GM12874 (cell line): Measurements from ENCODE around the gene PRDM10.

ENCODE experiments used
- TF ChIP-seq, protein P1 (sequence below): IDR thresholded peaks from 2 replicates; pipeline ENCODE4 v1.5.1; 2011; ENCODE audit warnings: low read depth, mild to moderate bottlenecking, control low read depth, low read length, moderate library complexity; ENCODE audit not compliant: insufficient read depth

Gene PRDM10

DNA sequence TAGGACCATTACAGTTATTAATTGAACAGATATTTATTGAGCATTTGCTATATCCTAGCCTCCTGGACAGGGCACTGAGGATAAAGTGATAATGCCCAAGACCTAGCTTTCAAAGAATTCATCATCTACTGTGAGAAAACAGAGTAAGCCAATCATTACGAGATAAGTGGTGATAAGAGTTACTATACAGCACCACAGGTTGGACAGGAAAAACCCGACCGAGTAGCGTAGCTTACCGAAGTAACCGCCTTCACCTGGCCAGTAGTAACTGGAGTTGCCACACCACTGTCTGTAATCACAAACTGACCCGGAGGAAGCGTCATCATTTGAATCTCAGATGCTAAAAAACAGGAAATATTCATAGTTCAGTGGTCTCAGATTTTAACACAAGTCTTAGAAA lies 97.2 kb downstream of the PRDM10 start:
- TF ChIP-seq, protein P1, sequence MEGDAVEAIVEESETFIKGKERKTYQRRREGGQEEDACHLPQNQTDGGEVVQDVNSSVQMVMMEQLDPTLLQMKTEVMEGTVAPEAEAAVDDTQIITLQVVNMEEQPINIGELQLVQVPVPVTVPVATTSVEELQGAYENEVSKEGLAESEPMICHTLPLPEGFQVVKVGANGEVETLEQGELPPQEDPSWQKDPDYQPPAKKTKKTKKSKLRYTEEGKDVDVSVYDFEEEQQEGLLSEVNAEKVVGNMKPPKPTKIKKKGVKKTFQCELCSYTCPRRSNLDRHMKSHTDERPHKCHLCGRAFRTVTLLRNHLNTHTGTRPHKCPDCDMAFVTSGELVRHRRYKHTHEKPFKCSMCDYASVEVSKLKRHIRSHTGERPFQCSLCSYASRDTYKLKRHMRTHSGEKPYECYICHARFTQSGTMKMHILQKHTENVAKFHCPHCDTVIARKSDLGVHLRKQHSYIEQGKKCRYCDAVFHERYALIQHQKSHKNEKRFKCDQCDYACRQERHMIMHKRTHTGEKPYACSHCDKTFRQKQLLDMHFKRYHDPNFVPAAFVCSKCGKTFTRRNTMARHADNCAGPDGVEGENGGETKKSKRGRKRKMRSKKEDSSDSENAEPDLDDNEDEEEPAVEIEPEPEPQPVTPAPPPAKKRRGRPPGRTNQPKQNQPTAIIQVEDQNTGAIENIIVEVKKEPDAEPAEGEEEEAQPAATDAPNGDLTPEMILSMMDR: no peak

DNA sequence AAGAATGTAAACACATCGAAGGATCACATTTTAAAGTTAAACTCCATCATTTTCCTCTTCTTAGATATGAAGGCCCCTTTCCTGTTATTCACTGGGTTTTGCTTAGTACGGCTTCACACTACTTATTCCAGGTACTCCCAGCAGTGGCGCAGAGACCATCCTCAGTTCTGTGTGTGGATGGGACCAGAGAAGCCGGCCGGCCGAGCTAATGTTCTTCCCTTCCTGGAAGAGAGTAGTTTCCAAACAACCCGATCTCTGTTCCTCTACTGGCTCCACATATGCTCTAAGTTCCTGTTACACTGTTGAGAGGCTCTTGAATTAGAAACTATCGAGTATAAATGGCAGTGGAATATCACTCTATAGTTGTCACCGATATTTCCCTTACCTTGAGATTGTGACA lies 106.6 kb downstream of the PRDM10 start:
- TF ChIP-seq, protein P1: no peak

DNA sequence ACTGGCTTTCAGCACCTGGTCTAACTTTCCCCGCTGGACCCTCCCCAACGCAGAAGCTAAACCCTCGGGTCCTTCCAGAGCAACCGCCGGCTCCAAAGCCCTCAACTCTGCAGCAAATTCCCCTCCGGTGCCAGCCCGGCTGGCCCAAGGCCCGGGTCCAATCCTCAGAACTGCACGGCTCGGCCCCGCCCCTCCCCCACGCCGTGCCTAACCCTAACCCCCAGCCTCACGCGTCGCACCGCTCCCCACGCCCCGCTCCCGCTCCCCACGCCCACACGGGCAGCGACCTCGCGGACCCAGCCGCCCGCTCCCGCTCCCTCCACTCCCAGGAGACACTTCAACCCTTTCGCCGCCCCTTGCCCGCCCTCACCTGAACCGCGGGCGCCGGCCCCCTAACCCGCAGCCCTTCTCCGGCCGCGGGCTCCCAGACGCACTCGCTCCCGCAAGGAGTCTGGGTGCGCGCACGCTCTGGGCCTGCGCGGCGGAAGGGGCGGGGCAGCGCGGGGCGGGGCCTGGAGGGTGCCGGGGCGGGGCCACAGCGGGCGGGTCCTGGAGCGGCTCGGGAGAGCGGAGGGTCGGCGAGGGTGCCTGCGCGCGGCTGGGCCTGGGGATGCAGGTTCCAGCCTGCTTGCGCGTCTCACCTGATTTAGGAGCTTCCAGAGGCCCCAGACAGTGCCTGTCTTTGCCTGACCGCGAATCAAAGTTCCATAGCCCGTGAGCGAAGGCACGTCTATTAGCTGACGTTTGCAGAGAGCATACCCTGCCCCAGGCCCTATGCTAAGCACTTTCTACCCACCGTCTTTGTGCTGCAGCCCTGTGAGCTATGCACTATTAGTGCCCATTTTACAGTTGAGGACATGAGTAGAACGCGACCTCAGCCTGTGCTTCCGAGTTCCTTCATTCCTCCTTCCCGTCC lies 107.3 kb downstream of the PRDM10 start, which contains the start of gene NFRKB:
TSS of gene NFRKB (minus strand) at position 453 of the 916 bp plus-strand sequence. CDS start 2,729 bp downstream, outside the sequence.
- TF ChIP-seq, protein P1: no peak

DNA sequence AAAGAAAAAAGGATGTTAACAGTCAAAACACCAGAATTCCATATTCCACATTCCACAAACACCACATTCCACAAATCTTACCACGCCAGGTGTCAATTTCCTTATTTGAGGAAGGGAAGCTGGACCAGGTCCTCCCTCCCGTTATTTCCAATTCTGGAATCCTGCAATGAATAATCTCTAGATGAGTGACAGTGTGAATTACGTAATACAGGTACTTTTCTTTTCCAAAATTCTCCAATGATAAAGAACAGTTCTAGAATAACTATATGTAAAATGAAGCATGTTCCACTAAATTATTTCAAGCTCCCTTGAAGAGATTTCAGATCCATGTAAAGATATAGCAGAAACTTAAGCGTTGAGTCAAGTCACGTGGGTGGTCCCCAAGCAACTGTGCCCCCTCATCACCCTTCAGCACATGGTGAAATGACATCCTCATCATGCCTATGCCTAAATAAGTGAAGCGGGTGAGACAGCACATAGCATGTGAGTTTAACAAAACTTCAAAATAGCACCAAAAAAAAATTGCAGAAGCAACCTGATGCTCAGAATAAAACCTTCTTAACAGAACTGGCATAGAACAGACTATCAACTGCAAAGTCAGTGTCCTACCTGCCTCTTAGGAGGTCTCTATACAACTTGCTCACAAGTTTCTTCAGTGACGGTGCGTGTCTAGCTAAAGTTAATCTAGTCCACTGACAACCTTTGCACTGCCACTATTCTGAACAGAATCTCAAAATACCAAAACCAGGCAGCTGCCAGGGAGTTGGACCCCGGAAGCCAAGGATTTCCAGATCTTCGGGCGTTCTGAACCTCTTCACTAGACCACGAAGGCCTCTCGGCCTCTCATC lies 108.1 kb downstream of the PRDM10 start:
- TF ChIP-seq, protein P1: no peak

DNA sequence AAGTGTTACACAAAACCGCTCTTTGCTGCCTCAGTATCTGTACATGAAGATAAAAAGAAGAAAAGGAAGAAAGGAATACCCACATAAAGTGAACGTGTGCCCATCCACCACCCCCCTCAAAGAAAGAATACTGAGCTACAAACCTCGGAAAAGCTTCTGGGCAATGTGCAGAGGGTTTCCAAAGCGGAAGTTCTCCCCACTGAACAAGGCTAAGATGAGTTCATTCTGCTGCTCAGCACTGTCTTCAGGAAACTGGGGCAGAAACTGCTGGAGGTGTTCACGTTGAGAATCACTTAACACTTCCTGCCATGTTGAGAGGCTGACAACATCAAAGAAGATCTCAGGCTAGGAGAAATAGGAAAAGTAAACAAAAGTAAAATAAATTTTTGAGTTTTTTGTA lies 114.2 kb downstream of the PRDM10 start:
- TF ChIP-seq, protein P1: no peak

DNA sequence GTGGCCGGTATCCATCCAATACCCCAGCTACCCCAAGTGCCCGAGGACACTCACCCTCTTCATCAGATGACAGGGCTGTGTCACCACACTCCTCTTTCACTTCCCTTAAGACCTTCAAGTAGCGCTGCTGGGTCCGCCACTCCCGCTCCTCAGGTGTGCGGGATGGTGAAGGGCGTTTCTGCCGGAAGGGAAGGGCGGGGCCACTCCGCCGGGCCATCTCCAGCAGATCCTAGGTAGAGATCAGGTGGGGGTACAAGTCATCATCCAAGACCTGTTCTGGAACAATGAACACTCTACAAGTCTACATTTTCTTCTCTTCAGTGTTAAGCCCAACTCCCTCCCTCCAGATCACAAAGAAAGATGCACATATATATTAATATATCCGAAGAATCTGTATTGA lies 117.3 kb downstream of the PRDM10 start:
- TF ChIP-seq, protein P1: no peak

DNA sequence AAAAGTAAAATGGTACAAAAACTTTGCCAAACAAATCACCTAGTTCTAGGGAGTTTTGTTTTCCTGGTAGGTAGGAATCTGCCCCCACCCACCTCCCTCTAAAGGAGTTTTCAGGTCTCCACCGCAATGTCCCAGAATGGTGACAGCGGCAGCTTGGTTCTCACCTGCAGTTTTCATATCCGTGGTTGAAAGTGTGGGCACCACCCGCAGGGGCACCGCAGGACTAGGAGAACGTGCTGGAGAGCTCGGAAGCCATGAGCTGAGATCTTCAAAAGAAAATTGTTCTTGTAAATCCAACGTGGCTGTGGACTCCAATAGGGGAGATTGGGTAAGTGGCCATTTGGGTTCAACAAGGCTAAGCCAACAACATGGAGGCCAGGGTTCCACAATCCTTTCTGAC lies 118.1 kb downstream of the PRDM10 start:
- TF ChIP-seq, protein P1: no peak
